ENCODE results near the gene CYREN. TPM values are rescaled to one million over a fixed set of nuclear protein-coding genes. Genes with fewer than 3 reads are reported as not detected.
A peak's percentile ranks its signal among the peaks of the same experiment; 100 is the strongest.

CYREN gene
- total and polyA plus RNA-seq, 2 of the 13 experiments (the other 11 are each of a cell fraction or from before 2014, with no cell fraction given): 20.7 to 60.7 TPM

DNA sequence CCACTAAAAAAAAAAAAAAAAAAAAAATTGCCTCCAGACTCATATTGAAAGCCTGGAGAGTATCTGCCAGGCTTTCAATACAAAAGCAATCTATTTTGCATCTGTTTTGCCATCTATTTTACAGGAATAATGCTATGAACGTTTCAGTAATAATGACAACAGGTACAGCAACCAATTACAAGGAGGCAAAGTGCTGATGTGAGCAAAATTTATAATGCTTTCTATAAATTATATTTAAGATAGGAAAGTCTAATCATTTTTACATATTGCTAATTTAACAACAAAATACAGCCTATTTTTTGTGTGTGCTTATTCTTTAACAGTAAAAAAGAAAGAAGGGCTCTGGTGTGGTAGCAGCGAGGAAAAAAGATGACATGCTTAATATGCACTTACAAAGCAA lies 30.8 kb upstream of the CYREN start:
- peaks cover 28 to 58% of the 10 kb centered on the region in 2 experiments for H3K36me3 ChIP-seq (replicated peaks in 1 of 2; ENCODE audit: control insufficient read depth in 1 of 2, insufficient read depth in 2 of 2, low read length in 2 of 2)
- DNase-seq (ENCODE audit: low spot score): no peak
- in situ Hi-C loops (cut with HindIII; ENCODE audit: extremely low pct_ligation_motif_present, low pct_unique_long_range_greater_than_20kb) (no loop called here), intact Hi-C loops (cut with micrococcal nuclease; ENCODE audit: unreplicated experiment) (no loop called here)
- no TSS peak for BruUV-seq (replicated peaks)
- no peak overlapping the region for H2AFZ ChIP-seq (ENCODE audit: low read length)
- no peak overlapping the region for H3K4me3 ChIP-seq (replicated peaks in 1 of 3; ENCODE audit: insufficient read depth in 1 of 3, low read depth in 2 of 3, low read length in 3 of 3)
- no peaks in the 10 kb centered on the region for H3K79me2 ChIP-seq (ENCODE audit: insufficient read depth, low read length)
- TF ChIP-seq, protein P1, sequence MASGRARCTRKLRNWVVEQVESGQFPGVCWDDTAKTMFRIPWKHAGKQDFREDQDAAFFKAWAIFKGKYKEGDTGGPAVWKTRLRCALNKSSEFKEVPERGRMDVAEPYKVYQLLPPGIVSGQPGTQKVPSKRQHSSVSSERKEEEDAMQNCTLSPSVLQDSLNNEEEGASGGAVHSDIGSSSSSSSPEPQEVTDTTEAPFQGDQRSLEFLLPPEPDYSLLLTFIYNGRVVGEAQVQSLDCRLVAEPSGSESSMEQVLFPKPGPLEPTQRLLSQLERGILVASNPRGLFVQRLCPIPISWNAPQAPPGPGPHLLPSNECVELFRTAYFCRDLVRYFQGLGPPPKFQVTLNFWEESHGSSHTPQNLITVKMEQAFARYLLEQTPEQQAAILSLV (CRISPR knock-in tag; IDR thresholded peaks at IDR 0.05; ENCODE audit: borderline replicate concordance): no peak
- peak; percentile 87 for TF ChIP-seq MAFF (IDR thresholded peaks at IDR 0.05; ENCODE audit: low read depth, low read length)
- TF ChIP-seq MAFK (conservative IDR thresholded peaks at IDR 0.05 in 1 of 2, IDR thresholded peaks at IDR 0.05 in 1 of 2; ENCODE audit: low read length in 2 of 2): peak; percentile 62 to 91; a peak in 3 of 4 replicates
- H3K27me3 ChIP-seq (ENCODE audit: control insufficient read depth in 1 of 2, insufficient read depth in 2 of 2, low read length in 2 of 2): no peaks in the 10 kb centered on the region
- H3K4me1 ChIP-seq (ENCODE audit: insufficient read depth, low read length): no peaks in the 10 kb centered on the region
- no peaks in the 10 kb centered on the region for H4K20me1 ChIP-seq (ENCODE audit: insufficient read depth, low read length)
- ChIA-PET POLR2A (no interaction called here), CTCF (ENCODE audit: low intra/inter-chr PET ratio, low total read pairs) (no interaction called here)
- ATAC-seq: no peak
- WGBS (ENCODE audit: low lambda C conversion rate): 81% methylated on average over 2 of the region's 2 CpGs
- no peak for FAIRE-seq
- H3K9ac ChIP-seq (ENCODE audit: insufficient read depth, low read depth, low read length): no peak overlapping the region
- no peak overlapping the region for H3K4me2 ChIP-seq (ENCODE audit: low read depth, low read length)
- no peaks in the 10 kb centered on the region for H3K9me3 ChIP-seq (ENCODE audit: low read length)
- H3K27ac ChIP-seq (ENCODE audit: extremely low read length, insufficient read depth, low read length): no peak overlapping the region

GRCh38 chr7:135200821-135201331 lies 30.4 kb upstream of the CYREN start:
- BruUV-seq (replicated peaks): no TSS peak
- 98% methylated on average over 3 of the region's 3 CpGs for WGBS (ENCODE audit: low lambda C conversion rate)
- TF ChIP-seq BCL3 (CRISPR knock-in tag; IDR thresholded peaks at IDR 0.05) (no peak), HNRNPUL1 (IDR thresholded peaks at IDR 0.05; ENCODE audit: low read depth, low read length) (no peak), ZC3H4 (CRISPR knock-in tag; IDR thresholded peaks at IDR 0.05; ENCODE audit: borderline replicate concordance) (no peak), ZNF350 (CRISPR knock-in tag; IDR thresholded peaks at IDR 0.05; ENCODE audit: borderline replicate concordance, low read depth) (no peak), ZNF569 (CRISPR knock-in tag; IDR thresholded peaks at IDR 0.05; ENCODE audit: borderline replicate concordance) (no peak), E2F1 (CRISPR knock-in tag; IDR thresholded peaks at IDR 0.05) (no peak), ZNF280B (CRISPR knock-in tag; IDR thresholded peaks at IDR 0.05; ENCODE audit: borderline replicate concordance) (no peak), ZNF776 (CRISPR knock-in tag; IDR thresholded peaks at IDR 0.05) (no peak)

More at GRCh38 chr7:135200821-135201331, 30.4 kb upstream of the CYREN start:
- Histone ChIP-seq H4K20me1 (ENCODE audit: insufficient read depth, low read length) (no peaks in the 10 kb centered on the region), H3K4me1 (ENCODE audit: insufficient read depth, low read length) (no peaks in the 10 kb centered on the region), H3K27me3 (ENCODE audit: control insufficient read depth in 1 of 2, insufficient read depth in 2 of 2, low read length in 2 of 2) (no peaks in the 10 kb centered on the region), H2AFZ (ENCODE audit: low read length) (no peak overlapping the region), H3K4me3 (replicated peaks in 1 of 3; ENCODE audit: insufficient read depth in 1 of 3, low read depth in 2 of 3, low read length in 3 of 3) (no peak overlapping the region), H3K9me3 (ENCODE audit: low read length) (no peaks in the 10 kb centered on the region), H3K4me2 (ENCODE audit: low read depth, low read length) (no peak overlapping the region), H3K9ac (ENCODE audit: insufficient read depth, low read depth, low read length) (no peak overlapping the region), H3K79me2 (ENCODE audit: insufficient read depth, low read length) (no peaks in the 10 kb centered on the region), H3K27ac (ENCODE audit: extremely low read length, insufficient read depth, low read length) (no peak overlapping the region), H3K36me3 (replicated peaks in 1 of 2; ENCODE audit: control insufficient read depth in 1 of 2, insufficient read depth in 2 of 2, low read length in 2 of 2) (peaks cover 28 to 63% of the 10 kb centered on the region in 2 experiments)
- intact Hi-C loops (cut with micrococcal nuclease; ENCODE audit: unreplicated experiment): no loop called here
- in situ Hi-C loops (cut with HindIII; ENCODE audit: extremely low pct_ligation_motif_present, low pct_unique_long_range_greater_than_20kb): no loop called here
- ATAC-seq: no peak
- FAIRE-seq: no peak
- no peak for DNase-seq (ENCODE audit: low spot score)
- ChIA-PET CTCF (ENCODE audit: low intra/inter-chr PET ratio, low total read pairs) (no interaction called here), POLR2A (no interaction called here)
